ENCODE results near the gene VPS29. TPM values are rescaled to one million over a fixed set of nuclear protein-coding genes. Genes with fewer than 3 reads are reported as not detected.

VPS29 gene
- total and polyA plus RNA-seq, 2 experiments from 2014 or later = 39.1 to 115 TPM

DNA sequence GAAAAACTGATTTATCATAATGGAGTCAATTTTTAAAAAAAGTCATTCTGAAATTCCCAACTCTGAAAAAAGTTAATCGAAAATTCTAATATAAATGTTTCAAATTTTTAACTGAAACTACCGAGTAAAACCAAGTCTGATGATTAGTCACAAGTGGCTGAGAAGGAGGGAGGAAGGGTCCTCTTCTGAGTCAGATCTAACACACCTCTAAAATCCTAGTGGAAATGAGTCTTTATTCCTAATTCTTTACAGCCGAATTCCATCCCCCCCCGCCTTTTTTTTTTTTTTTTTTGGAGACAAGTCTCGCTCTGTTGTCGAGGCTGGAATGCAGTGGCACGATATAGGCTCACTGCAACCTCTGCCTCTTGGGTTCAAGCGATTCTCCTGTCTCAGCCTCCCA, 38.1 kb upstream of the VPS29 start:
- H3K36me3 Mint-ChIP-seq (ENCODE audit: low read depth) = peaks cover 25% of the 10 kb centered on the region
- peaks cover 10% of the 10 kb centered on the region for H4K20me1 ChIP-seq (replicated peaks; ENCODE audit: insufficient read depth)
- peaks cover 3% of the 10 kb centered on the region for H3K27me3 Mint-ChIP-seq (ENCODE audit: insufficient read depth, low read depth, poor library complexity)
- H3K4me1 Mint-ChIP-seq = peaks cover 2% of the 10 kb centered on the region; the same call in 2 of the 3 replicates
- no peak for TF ChIP-seq NANOG (IDR thresholded peaks at IDR 0.05; ENCODE audit: borderline replicate concordance)
- TF ChIP-seq ZNF114 (CRISPR knock-in tag; IDR thresholded peaks at IDR 0.05) = no peak
- TF ChIP-seq, protein P1, sequence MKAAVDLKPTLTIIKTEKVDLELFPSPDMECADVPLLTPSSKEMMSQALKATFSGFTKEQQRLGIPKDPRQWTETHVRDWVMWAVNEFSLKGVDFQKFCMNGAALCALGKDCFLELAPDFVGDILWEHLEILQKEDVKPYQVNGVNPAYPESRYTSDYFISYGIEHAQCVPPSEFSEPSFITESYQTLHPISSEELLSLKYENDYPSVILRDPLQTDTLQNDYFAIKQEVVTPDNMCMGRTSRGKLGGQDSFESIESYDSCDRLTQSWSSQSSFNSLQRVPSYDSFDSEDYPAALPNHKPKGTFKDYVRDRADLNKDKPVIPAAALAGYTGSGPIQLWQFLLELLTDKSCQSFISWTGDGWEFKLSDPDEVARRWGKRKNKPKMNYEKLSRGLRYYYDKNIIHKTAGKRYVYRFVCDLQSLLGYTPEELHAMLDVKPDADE (IDR thresholded peaks at IDR 0.05) = no peak
- H2AFZ ChIP-seq = no peak overlapping the region
- ATAC-seq = no peak
- no peak for DNase-seq (ENCODE audit: low spot score)
- 0 out of 2 replicates have a peak, but pooled peaks cover 4% of the 10 kb centered on the region for H3K79me2 ChIP-seq (replicated peaks; ENCODE audit: insufficient read depth)
- H3F3A ChIP-seq (replicated peaks; ENCODE audit: low read depth) = no peaks in the 10 kb centered on the region
- no peak overlapping the region for H3K4me2 ChIP-seq
- peaks cover 19% of the 10 kb centered on the region for H3K36me3 ChIP-seq (ENCODE audit: insufficient read depth)
- H3K27ac ChIP-seq (ENCODE audit: low read depth) = peak overlapping the region; percentile 0; the same call in 1 of the 2 replicates
- no peaks in the 10 kb centered on the region for H3K27me3 ChIP-seq (ENCODE audit: insufficient read depth)
- no peak overlapping the region for H3K27ac Mint-ChIP-seq
- H3K4me1 ChIP-seq (ENCODE audit: insufficient read depth) = no peaks in the 10 kb centered on the region
- no peak overlapping the region for H3K4me3 ChIP-seq
- H3K4me3 Mint-ChIP-seq = no peak overlapping the region
- H3K9me3 Mint-ChIP-seq = no peaks in the 10 kb centered on the region
- H3K9me2 ChIP-seq (ENCODE audit: insufficient read depth) = no peaks in the 10 kb centered on the region

DNA sequence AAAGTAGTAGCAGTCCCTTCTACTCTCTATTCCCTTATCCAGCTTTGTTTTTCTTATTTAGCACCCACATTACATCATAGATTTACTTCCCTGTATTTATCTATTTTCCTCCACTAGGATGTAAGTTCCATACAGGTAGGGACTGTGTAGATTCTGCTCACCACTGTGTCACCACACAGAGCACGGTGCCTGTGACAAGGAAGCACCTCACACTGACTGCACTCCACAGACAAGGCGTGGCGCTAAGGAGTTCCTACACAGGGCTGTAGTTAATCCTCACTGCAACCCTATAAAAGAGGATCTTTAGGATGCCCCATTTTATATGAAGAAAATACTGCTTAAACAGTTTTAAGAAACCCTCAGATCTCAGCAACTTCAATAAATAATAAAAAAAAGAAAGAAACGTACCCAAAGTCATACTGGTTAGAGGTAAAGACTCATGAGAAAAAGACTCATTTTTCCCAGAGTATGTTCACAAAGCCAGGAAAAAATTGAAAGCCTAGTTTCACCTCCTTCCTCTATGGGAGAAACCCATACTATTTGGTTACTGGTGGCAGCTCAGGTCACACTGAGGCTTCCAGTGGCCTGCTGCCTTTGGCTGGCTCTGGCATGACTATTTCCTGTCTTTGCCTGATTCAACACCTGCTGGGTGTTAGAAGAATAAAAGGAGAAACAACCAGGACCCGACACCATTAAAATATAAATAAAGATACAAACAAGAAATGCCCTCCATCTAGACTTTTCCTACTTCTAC, 37.1 kb upstream of the VPS29 start:
- H3K4me1 ChIP-seq (ENCODE audit: insufficient read depth) = no peaks in the 10 kb centered on the region
- H3K9me2 ChIP-seq (ENCODE audit: insufficient read depth) = no peaks in the 10 kb centered on the region
- TF ChIP-seq STAT1 (IDR thresholded peaks at IDR 0.05; ENCODE audit: unreplicated experiment) (no peak), CREB1 (CRISPR knock-in tag; IDR thresholded peaks at IDR 0.05; ENCODE audit: low read depth) (no peak), ZNF331 (CRISPR knock-in tag; IDR thresholded peaks at IDR 0.05; ENCODE audit: low read depth) (no peak)
- TF ChIP-seq, protein P2, sequence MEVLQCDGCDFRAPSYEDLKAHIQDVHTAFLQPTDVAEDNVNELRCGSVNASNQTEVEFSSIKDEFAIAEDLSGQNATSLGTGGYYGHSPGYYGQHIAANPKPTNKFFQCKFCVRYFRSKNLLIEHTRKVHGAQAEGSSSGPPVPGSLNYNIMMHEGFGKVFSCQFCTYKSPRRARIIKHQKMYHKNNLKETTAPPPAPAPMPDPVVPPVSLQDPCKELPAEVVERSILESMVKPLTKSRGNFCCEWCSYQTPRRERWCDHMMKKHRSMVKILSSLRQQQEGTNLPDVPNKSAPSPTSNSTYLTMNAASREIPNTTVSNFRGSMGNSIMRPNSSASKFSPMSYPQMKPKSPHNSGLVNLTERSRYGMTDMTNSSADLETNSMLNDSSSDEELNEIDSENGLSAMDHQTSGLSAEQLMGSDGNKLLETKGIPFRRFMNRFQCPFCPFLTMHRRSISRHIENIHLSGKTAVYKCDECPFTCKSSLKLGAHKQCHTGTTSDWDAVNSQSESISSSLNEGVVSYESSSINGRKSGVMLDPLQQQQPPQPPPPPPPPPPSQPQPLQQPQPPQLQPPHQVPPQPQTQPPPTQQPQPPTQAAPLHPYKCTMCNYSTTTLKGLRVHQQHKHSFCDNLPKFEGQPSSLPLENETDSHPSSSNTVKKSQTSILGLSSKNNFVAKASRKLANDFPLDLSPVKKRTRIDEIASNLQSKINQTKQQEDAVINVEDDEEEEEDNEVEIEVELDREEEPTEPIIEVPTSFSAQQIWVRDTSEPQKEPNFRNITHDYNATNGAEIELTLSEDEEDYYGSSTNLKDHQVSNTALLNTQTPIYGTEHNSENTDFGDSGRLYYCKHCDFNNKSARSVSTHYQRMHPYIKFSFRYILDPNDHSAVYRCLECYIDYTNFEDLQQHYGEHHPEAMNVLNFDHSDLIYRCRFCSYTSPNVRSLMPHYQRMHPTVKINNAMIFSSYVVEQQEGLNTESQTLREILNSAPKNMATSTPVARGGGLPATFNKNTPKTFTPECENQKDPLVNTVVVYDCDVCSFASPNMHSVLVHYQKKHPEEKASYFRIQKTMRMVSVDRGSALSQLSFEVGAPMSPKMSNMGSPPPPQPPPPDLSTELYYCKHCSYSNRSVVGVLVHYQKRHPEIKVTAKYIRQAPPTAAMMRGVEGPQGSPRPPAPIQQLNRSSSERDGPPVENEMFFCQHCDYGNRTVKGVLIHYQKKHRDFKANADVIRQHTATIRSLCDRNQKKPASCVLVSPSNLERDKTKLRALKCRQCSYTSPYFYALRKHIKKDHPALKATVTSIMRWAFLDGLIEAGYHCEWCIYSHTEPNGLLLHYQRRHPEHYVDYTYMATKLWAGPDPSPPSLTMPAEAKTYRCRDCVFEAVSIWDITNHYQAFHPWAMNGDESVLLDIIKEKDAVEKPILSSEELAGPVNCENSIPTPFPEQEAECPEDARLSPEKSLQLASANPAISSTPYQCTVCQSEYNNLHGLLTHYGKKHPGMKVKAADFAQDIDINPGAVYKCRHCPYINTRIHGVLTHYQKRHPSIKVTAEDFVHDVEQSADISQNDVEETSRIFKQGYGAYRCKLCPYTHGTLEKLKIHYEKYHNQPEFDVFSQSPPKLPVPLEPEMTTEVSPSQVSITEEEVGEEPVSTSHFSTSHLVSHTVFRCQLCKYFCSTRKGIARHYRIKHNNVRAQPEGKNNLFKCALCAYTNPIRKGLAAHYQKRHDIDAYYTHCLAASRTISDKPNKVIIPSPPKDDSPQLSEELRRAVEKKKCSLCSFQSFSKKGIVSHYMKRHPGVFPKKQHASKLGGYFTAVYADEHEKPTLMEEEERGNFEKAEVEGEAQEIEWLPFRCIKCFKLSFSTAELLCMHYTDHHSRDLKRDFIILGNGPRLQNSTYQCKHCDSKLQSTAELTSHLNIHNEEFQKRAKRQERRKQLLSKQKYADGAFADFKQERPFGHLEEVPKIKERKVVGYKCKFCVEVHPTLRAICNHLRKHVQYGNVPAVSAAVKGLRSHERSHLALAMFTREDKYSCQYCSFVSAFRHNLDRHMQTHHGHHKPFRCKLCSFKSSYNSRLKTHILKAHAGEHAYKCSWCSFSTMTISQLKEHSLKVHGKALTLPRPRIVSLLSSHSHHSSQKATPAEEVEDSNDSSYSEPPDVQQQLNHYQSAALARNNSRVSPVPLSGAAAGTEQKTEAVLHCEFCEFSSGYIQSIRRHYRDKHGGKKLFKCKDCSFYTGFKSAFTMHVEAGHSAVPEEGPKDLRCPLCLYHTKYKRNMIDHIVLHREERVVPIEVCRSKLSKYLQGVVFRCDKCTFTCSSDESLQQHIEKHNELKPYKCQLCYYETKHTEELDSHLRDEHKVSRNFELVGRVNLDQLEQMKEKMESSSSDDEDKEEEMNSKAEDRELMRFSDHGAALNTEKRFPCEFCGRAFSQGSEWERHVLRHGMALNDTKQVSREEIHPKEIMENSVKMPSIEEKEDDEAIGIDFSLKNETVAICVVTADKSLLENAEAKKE (CRISPR knock-in tag; IDR thresholded peaks at IDR 0.05) = no peak
- no peak overlapping the region for H3K4me3 Mint-ChIP-seq
- H3K36me3 Mint-ChIP-seq (ENCODE audit: low read depth) = peaks cover 25% of the 10 kb centered on the region
- DNase-seq (ENCODE audit: low spot score) = no peak
- no peaks in the 10 kb centered on the region for H3K9me3 Mint-ChIP-seq
- no peaks in the 10 kb centered on the region for H3F3A ChIP-seq (replicated peaks; ENCODE audit: low read depth)
- H3K36me3 ChIP-seq (ENCODE audit: insufficient read depth) = peaks cover 19% of the 10 kb centered on the region
- peaks cover 2% of the 10 kb centered on the region; the same call in 2 of the 3 replicates for H3K4me1 Mint-ChIP-seq
- no peak for ATAC-seq
- peaks cover 10% of the 10 kb centered on the region for H4K20me1 ChIP-seq (replicated peaks; ENCODE audit: insufficient read depth)
- H3K27me3 Mint-ChIP-seq (ENCODE audit: insufficient read depth, low read depth, poor library complexity) = no peaks in the 10 kb centered on the region
- no peaks in the 10 kb centered on the region for H3K27me3 ChIP-seq (ENCODE audit: insufficient read depth)
- H3K4me2 ChIP-seq = no peak overlapping the region
- H2AFZ ChIP-seq = no peak overlapping the region
- H3K79me2 ChIP-seq (replicated peaks; ENCODE audit: insufficient read depth) = 0 out of 2 replicates have a peak, but pooled peaks cover 4% of the 10 kb centered on the region
- no peak overlapping the region for H3K4me3 ChIP-seq
- no peak overlapping the region for H3K27ac ChIP-seq (ENCODE audit: low read depth)
- H3K27ac Mint-ChIP-seq = no peak overlapping the region
